ENCODE results near the gene CPNE9. TPM values are rescaled to one million over a fixed set of nuclear protein-coding genes. Genes with fewer than 3 reads are reported as not detected.

The CPNE9 gene
- total RNA-seq, 1 experiment from 2014 or later, result 3.9 TPM

DNA sequence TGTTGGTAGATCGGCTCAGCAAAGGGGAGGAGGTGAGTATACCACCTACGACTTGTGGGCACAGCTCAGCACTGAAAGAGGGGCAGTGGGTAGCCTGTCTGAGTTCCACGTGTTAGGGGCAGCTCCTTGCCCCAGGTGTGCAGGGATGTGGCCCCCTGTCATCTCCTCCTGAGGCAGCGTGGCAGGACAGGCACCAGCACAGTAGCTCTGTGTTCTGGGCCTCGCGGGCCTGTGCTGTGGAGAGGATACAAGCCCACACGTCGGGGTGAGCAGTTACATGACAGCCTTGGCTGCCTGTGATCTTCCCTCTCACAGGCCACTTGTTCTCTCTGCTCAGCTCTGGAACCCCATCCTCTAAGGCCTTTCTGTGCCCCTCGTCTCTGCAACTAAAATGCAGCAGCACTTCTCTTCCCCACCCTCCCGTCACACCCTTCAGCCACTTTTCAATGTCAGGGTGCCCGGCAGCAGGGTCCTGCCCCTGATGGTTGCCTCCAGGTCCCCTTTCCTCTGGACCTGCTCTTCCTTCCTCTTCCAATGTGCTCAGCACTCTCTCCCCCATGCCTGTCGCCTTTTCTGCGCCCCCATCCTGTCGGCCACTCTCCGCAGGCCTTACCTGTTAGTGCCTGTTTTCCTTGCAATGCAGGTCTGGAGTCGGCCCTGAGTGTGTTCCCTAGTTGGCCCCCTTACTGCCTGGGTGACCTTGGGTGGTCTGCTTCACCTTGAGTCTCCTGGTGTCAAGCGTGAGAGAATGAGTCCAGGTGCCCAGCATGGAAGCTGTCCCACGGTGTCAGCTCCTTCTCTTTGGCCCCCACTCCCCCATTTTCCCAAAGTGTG is 18.2 kb upstream of the CPNE9 start:
- in situ Hi-C loops (cut with HindIII; ENCODE audit: low sequenced_read_pairs), result no loop called here

DNA sequence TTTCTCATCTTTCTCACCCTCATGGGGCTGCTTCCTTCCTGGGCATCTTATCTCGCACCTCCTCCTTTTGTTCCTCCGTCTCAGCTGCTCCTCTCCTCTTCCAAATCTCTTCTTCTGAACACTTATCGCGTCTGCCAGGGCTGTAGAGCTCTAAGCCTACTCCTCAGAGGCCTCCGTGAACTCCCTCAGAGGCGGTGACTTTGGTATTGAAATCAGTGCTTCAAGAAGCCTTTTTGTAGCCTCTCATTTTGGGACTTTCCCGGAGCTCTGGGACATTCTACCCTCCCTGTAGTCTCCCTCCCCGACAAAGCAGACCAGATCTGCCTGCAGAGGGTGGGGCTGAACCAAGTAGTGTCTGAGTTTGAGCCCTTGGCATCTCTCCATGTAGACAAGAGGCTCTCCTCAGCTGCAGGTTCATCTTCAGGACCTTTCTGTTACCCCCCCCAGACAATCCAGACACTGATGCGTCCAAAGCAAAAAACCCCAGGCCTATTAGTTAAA is 17.5 kb upstream of the CPNE9 start:
- in situ Hi-C loops (cut with HindIII; ENCODE audit: low sequenced_read_pairs), result no loop called here
- DNase-seq (ENCODE audit: low spot score), result no peak

More for the DNA sequence above, 18.2 kb upstream of the CPNE9 start:
- DNase-seq (ENCODE audit: low spot score), result no peak

DNA sequence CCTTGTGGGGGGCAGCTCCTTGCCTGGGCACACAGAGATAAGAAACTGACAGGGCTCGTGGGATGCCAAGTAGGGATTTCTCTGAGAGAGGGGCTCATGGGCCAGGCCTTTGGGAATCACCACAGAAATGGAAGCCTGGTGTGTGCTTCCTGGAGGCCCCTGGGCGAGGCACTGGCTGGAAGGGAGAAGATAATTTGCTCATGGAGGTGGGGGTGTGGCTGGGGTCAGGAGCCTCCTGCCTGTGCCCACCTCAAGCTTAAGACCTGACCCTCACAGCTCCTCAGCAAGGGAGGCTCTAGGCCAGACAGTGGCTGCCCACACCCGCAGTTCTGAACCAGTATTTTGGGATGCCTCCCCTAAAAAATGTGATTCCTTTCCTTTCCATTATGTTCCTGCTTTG is 16.9 kb upstream of the CPNE9 start:
- in situ Hi-C loops (cut with HindIII; ENCODE audit: low sequenced_read_pairs), result no loop called here
- no peak for DNase-seq (ENCODE audit: low spot score)

DNA sequence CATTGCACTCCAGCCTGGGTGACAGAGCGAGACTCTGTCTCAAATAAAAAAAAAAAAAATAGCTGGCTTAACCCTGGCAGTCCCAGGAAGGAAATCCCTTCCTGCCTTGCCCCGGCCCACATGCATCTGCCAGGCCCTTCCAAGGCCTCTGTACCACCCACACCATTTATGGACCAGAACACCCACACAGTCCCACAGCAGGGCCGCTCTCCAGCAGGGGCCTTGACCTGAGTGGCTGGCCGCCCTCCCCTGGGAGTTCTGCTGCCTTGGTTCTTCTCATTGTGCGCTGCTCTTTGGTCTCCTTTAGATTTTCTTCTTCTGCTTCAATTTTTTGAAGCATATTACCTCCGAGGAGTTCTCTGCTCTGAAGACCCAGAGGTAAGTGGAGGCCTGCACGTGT is 16.1 kb upstream of the CPNE9 start:
- no peak for DNase-seq (ENCODE audit: low spot score)
- in situ Hi-C loops (cut with HindIII; ENCODE audit: low sequenced_read_pairs), result no loop called here

DNA sequence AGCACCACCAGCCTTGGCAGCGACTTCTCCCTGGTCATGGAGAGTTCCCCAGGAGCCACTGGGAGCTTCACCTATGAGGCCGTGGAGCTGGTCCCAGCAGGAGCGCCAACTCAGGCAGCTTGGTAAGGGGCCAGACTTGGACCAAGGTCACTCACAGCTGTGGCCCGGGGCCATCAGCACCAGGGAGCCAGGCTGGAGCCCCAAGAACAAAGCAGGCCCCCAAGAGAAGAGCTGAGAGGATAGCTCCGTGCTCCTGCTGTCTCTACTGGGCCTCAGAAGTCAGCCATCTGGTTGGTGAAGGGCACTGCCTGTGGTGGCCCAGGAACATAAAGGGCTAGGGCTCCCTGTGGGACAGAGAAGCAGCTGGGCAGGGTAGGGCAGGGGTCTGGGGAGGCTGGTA is 14.7 kb upstream of the CPNE9 start:
- no peak for DNase-seq (ENCODE audit: low spot score)
- in situ Hi-C loops (cut with HindIII; ENCODE audit: low sequenced_read_pairs), result no loop called here

DNA sequence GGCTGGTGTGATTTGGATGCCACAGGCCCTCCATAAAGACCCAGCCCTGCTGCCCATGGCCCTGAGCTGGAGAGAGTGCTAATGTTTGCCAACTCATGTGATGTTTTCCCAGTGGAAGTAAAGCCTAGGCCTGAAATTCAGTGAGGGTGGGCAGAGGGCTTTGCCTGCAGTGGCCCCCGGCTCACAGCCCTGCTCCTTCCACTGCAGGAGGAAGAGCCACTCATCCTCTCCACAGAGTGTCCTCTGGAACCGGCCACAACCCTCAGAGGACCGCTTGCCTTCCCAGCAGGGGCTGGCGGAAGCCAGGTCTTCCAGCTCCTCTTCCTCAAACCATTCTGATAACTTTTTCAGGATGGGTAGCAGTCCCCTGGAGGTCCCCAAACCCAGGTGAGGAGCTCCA is 13.9 kb upstream of the CPNE9 start:
- no peak for DNase-seq (ENCODE audit: low spot score)
- in situ Hi-C loops (cut with HindIII; ENCODE audit: low sequenced_read_pairs), result no loop called here

DNA sequence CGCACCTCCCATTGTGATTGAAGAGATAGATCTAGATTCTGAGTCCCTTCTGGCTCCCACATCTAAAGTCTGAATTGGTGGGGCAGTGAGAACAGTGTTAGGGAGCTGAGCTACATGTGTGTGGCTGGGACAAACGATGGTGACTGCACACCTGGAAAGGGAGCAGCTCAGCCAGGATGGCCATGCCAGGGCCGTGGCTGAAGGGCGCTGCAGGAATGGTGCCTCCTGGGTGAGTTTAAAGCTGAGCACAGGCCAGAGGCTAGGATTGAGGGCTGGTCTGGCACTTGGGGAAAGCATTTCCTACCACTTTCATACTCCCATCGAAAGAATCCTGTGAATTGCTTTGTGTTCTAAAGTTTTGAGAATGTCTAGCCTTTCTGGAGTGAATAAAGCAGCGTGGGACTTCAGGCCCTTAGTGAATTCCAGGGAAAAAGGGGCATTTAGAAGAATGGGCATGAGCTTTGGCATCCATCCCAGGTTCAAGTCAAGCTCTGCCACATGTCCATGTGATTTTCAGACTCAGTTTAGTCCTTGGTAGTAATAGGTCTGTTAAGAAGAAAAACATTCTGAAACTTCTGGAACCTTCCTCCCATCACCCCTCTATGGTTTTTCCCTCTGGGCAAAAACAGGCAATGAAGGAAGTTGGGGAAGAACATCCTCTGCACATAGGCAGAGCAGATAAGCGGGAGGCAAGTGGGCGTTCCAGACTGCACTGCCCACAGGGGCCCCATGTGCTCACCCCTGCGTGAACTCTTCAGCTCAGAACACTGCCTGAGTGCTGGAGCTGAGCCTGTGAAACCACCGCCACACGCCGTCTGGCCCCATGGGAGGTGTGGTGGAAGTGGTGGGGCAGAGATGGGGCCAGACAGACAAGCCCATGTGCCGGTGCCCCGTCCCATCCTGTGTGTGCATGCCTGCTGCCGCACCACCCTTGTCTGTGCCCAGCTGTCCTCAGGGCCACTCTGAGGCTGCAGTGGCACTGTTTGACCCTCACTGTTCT is 12.9 kb upstream of the CPNE9 start:
- in situ Hi-C loops (cut with HindIII; ENCODE audit: low sequenced_read_pairs), result no loop called here
- no peak for DNase-seq (ENCODE audit: low spot score)

DNA sequence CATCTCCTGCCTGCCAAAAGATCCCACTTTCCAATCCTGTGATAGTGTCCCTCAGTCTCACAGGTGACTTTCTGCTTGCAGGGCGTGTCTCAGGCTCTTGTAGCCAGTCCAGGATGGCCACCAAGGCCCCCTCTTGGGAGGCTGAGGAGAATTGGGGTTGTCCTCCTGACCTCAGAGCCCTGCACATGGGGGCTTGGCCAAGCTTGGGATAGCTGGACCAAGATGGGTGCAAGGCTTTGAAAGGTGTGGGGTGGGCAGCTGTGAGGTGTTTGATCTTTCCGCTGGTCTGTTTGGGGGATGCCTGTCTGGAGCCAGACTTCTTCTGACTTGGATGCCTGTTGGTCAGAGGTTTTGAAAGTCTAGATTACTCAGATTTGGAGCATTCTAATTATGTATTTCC is 12.0 kb upstream of the CPNE9 start:
- in situ Hi-C loops (cut with HindIII; ENCODE audit: low sequenced_read_pairs), result no loop called here
- no peak for DNase-seq (ENCODE audit: low spot score)

DNA sequence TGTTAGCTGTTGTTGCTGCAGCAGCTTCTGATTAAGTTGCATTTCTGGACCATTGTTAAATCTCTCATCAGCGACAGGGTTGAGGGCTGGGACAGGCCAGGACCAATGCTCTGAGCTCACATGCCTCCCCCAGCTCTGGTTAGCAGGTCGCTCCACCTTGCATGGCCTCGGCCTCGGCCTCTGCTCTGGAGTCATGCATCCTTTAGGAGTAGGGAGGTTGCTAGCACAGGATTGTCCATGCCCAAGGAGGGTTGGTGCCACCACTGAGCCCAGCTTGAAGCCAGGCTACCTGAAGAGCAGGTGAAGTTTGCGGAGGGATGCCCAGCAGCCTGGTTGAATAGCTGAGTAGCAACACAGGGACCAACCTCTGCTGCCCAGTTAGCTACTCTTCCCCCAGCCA is 11.2 kb upstream of the CPNE9 start:
- no peak for DNase-seq (ENCODE audit: low spot score)
- in situ Hi-C loops (cut with HindIII; ENCODE audit: low sequenced_read_pairs), result no loop called here

DNA sequence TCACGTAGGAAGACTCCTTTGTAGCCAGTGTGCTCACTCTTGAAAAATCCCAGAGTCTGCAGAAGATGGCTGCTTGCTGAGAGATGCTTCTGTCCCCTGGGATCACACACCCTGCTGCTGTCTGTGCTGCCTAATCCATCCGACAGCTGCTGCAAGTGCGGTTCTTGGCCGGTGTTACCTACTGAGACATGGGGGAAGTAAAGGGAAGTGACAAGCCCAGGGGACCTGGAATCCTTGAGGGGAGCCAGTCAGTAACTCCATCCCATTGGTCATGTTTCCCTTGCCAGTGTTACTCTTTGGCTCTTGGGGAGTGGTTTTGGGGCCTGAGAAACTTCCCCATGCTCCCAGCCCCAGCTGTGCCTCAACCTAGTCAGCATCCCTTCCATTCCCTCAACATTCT is 8.3 kb upstream of the CPNE9 start:
- in situ Hi-C loops (cut with HindIII; ENCODE audit: low sequenced_read_pairs), result no loop called here
- no peak for DNase-seq (ENCODE audit: low spot score)

DNA sequence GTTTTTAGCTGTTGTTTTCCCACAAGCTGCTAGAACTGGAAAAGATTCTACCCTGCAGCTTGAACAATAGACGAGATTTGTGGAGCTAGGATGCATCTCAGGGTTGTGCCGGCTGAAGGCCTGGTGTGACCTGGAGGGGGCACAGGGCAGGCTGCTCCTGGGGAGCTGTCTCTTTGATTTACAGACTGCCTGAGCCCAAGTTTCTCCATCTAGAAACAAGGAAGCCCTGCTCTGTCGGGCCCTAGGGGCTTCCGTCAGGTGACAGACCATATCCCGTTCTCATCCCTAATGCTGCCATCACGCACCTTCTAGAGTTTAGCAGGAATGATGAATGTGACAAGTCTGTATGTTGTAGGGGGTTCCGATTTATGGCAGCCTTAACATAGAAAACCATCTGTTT is 7.9 kb upstream of the CPNE9 start:
- in situ Hi-C loops (cut with HindIII; ENCODE audit: low sequenced_read_pairs), result no loop called here

DNA sequence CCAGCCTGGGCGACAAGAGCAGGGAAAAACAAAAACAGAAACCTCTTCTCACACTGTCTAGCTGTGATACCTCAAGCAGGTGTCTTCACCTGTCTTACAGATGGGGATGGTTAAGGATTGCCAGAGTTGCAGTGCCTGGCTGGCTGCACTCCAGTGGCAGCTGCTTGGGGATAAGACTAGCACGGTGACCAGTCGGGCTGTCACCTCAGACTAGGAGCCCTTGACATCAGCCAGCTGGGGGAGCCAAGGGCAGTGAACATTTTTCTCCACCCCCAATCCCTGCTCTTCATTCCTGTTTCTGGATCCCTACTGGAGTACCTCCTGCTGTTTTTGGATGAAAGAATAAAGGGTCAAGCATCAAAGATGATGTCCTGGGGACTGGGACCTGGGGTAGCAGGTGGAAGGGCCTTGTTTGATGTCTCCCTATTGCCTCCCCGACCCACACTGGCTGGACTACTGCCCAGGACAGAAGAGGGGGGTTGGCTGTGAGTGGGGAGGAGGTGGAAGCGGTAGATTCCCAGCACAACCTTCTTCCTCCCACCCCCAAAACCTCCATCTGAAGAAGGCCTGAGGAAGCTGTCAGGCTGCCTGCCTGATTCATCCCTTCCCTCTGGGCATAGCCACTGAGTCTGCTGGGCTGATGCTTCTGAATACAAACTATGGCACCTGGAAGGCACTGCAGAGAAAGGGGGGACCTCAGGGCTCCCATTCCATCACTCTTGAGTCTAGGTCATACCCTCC is 7.0 kb upstream of the CPNE9 start:
- in situ Hi-C loops (cut with HindIII; ENCODE audit: low sequenced_read_pairs), result no loop called here
- DNase-seq (ENCODE audit: low spot score), result no peak

More for the DNA sequence above, 7.9 kb upstream of the CPNE9 start:
- no peak for DNase-seq (ENCODE audit: low spot score)

DNA sequence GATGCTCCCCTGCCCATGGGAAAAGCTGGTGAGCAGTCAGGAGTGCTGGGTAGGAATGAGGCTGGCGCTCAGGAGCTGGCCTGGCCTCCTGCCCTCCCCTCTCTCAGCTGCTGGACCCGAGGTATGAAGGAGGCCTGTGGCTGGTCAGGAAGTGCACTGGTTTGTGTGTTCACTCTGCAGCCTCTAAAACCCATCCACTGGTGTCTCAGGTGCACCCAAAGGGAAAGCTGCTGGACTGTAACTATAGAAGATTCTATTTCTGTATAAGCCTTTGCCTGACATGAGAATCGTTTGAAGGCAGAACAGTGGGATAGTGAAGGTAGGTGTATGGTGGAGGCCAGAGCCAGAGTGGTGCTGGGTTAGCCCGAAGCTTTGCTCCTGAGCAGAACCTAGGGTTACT is 5.7 kb upstream of the CPNE9 start:
- in situ Hi-C loops (cut with HindIII; ENCODE audit: low sequenced_read_pairs), result no loop called here
- no peak for DNase-seq (ENCODE audit: low spot score)

DNA sequence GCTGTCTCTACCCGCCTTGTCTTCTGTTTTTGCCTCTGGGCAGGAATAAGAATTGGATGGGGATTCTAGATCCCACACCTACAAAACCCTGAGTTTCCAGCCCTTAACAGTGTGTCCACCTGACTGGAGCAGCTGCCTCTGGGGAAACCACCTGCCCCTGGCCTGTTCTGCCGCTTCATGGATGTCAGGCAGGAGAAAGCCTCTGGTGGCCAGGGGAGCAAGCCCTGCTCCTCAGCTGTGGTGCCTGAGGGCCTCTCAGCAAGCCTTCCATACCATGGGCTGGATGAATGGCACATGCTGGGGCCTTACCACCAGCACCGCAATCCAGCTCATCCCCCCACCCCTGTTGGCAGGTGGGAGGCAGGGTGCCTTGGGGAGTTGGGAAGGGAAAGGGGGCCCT is 5.3 kb upstream of the CPNE9 start:
- DNase-seq (ENCODE audit: low spot score), result no peak
- in situ Hi-C loops (cut with HindIII; ENCODE audit: low sequenced_read_pairs), result no loop called here

DNA sequence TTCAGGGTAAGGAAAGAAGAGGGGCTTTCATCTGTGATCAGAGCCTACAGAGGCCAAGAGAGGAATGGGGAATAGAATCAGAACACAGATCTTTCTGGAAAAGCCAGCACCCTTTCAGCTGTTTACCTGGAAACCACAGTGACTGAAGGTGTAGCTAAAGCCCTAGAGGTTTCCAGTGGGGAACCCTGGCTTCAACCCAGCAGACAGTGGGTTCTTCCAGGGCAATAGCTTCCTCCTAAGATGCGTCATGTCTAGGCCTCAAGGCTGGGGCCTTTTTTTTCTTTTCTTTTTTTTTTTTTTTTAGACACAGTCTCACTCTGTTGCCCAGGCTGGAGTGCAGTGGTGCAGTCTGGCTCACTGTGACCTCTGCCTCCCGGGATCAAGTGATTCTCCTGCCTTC is 3.1 kb upstream of the CPNE9 start:
- no peak for DNase-seq (ENCODE audit: low spot score)
- in situ Hi-C loops (cut with HindIII; ENCODE audit: low sequenced_read_pairs), result no loop called here

DNA sequence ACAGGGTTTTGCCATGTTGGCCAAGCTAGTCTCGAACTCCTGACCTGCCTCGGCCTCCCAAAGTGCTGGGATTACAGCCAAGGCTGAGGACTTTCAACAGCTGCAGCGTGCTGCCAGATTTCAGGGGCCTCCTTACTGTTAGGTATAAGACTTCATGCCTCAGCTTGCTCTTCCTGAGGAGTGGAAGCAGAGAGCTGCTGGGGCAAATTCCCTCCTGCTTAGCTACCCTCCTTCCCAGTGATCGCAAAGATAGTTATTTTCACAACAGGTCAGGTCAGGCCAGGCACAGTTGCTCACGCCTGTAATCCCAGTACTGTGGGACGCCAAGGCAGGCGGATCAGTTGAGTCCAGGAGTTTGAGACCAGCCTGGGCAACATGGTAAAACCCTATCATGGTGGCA is 2.6 kb upstream of the CPNE9 start:
- DNase-seq (ENCODE audit: low spot score), result no peak
- in situ Hi-C loops (cut with HindIII; ENCODE audit: low sequenced_read_pairs), result no loop called here

DNA sequence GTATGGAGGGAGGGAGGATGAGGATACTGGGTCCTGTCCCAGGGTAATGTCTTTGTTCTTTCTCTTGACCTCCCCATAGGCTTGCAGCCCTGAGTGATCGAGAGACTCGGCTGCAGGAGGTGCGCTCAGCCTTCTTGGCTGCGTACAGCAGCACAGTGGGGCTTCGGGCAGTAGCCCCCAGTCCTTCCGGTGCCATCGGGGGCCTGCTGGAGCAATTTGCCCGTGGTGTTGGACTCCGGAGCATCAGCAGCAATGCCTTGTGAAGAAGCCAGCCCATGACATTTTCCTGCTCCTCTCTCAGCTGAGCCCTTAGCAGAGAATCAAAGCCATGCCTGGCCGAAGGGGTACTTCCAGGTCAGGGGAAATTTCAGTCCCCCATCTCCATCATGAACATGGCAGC is 1.9 kb upstream of the CPNE9 start:
- in situ Hi-C loops (cut with HindIII; ENCODE audit: low sequenced_read_pairs), result no loop called here
- DNase-seq (ENCODE audit: low spot score), result no peak

DNA sequence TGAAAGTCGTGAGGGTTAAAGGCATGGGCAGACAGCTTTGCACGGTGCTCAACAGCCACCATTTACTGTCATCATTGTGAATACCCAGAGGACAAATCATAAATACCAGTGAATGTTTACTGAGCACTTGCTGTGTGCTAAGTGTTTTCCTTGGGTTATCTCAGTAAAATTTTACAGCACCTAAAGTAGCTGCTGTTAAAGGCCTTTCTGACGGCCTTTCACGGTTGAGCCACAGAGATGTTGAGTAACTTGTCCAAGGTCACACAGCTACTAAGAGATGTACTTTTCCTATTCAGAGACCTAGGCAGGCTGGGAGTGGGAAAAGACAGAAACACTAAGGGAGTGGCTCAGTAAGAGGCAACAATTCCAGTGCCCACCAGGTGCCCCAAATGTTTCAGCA is 393 bp upstream of the CPNE9 start:
- in situ Hi-C loops (cut with HindIII; ENCODE audit: low sequenced_read_pairs), result no loop called here
- no peak for DNase-seq (ENCODE audit: low spot score)
